ENCODE results near the gene ADAM22. TPM values are rescaled to one million over a fixed set of nuclear protein-coding genes. Genes with fewer than 3 reads are reported as not detected.

ADAM22 gene
- total and polyA plus RNA-seq, 3 donors from 2014 or later: 2.9 to 4.4 (median 4.4) TPM

- H3K27ac ChIP-seq: no peak overlapping the region
- no peaks in the 10 kb centered on the region for H3K36me3 ChIP-seq (ENCODE audit: low read depth, missing control alignments)
- H3K27me3 ChIP-seq: no peaks in the 10 kb centered on the region
- intact Hi-C loops (cut with DNase I; ENCODE audit: low total_unique reads): no loop called here
- no peaks in the 10 kb centered on the region for H3K4me1 ChIP-seq
- DNase-seq: no peak
- no peaks in the 10 kb centered on the region for H3K9me3 ChIP-seq
- H3K4me3 ChIP-seq: no peak overlapping the region
- 94 to 96% methylated on average over 3 of the region's 3 CpGs for WGBS, 2 donors
- no peak for TF ChIP-seq POLR2A (IDR thresholded peaks at IDR 0.05)
- TF ChIP-seq, protein P1, sequence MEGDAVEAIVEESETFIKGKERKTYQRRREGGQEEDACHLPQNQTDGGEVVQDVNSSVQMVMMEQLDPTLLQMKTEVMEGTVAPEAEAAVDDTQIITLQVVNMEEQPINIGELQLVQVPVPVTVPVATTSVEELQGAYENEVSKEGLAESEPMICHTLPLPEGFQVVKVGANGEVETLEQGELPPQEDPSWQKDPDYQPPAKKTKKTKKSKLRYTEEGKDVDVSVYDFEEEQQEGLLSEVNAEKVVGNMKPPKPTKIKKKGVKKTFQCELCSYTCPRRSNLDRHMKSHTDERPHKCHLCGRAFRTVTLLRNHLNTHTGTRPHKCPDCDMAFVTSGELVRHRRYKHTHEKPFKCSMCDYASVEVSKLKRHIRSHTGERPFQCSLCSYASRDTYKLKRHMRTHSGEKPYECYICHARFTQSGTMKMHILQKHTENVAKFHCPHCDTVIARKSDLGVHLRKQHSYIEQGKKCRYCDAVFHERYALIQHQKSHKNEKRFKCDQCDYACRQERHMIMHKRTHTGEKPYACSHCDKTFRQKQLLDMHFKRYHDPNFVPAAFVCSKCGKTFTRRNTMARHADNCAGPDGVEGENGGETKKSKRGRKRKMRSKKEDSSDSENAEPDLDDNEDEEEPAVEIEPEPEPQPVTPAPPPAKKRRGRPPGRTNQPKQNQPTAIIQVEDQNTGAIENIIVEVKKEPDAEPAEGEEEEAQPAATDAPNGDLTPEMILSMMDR (IDR thresholded peaks at IDR 0.05): no peak
Observed at GRCh38 chr7:88091988-88092675, 158.1 kb downstream of the ADAM22 start.

DNA sequence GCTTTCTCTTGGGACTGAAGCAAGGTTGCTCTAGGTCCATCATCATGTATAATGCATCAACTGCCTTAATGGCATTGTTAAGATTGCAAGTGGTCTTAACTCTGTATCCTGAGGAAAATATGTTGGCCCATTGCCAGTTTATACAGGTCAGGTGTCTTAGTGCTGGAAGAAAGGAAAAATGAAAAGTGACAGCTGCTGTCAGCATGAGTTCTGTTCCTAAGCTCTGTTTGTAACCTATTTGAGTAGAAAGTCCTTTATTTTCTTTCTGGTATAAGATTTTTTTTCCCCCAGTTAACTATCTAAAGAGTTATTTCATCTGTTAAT is 158.6 kb downstream of the ADAM22 start:
- no peaks in the 10 kb centered on the region for H3K27me3 ChIP-seq
- H3K27ac ChIP-seq: no peak overlapping the region
- no peaks in the 10 kb centered on the region for H3K36me3 ChIP-seq (ENCODE audit: low read depth, missing control alignments)
- TF ChIP-seq, protein P1 (IDR thresholded peaks at IDR 0.05): no peak
- TF ChIP-seq POLR2A (IDR thresholded peaks at IDR 0.05): no peak
- intact Hi-C loops (cut with DNase I; ENCODE audit: low total_unique reads): no loop called here
- no peaks in the 10 kb centered on the region for H3K4me1 ChIP-seq
- no peak overlapping the region for H3K4me3 ChIP-seq
- DNase-seq: no peak
- no peaks in the 10 kb centered on the region for H3K9me3 ChIP-seq

GRCh38 chr7:88101769-88102168 is 167.7 kb downstream of the ADAM22 start:
- TF ChIP-seq, protein P1 (IDR thresholded peaks at IDR 0.05): no peak
- no peak for TF ChIP-seq POLR2A (IDR thresholded peaks at IDR 0.05)
- intact Hi-C loops (cut with DNase I; ENCODE audit: low total_unique reads): no loop called here
- H3K36me3 ChIP-seq (ENCODE audit: low read depth, missing control alignments): no peaks in the 10 kb centered on the region
- H3K9me3 ChIP-seq: no peaks in the 10 kb centered on the region
- no peak overlapping the region for H3K27ac ChIP-seq
- WGBS, 2 donors: 85 to 100% methylated on average over 1 of the region's 1 CpG
- H3K4me3 ChIP-seq: no peak overlapping the region
- H3K27me3 ChIP-seq: no peaks in the 10 kb centered on the region
- no peak for DNase-seq
- H3K4me1 ChIP-seq: no peaks in the 10 kb centered on the region

DNA sequence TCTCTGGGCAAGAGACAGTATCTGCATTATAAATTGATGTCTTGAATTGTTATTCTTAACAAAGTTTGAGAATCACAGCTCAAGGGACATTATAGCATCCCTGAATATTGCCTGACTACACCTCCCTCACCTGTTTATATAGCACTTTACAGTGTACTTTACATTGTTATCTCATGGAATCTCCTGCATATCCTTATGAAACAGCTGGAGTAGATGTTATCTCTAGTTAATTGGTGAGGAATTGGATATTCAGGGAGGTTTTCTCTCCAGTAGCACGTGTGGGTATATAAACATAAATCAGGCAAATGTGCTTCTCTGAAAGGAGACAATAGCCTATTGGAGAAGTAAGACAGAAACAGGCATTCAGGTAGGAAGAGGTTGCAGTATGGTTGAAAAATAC is 168.6 kb downstream of the ADAM22 start:
- Histone ChIP-seq H3K36me3 (ENCODE audit: low read depth, missing control alignments) (no peaks in the 10 kb centered on the region), H3K27ac (no peak overlapping the region), H3K9me3 (no peaks in the 10 kb centered on the region), H3K27me3 (no peaks in the 10 kb centered on the region), H3K4me1 (no peaks in the 10 kb centered on the region), H3K4me3 (no peak overlapping the region)
- intact Hi-C loops (cut with DNase I; ENCODE audit: low total_unique reads): no loop called here
- DNase-seq: no peak
- TF ChIP-seq, protein P1 (IDR thresholded peaks at IDR 0.05): no peak
- TF ChIP-seq POLR2A (IDR thresholded peaks at IDR 0.05): no peak
- WGBS, 2 donors: 40 to 45% methylated on average over 1 of the region's 1 CpG

GRCh38 chr7:88104732-88105131 is 170.7 kb downstream of the ADAM22 start:
- Histone ChIP-seq H3K27ac (no peak overlapping the region), H3K9me3 (no peaks in the 10 kb centered on the region), H3K4me1 (no peaks in the 10 kb centered on the region), H3K36me3 (ENCODE audit: low read depth, missing control alignments) (no peaks in the 10 kb centered on the region), H3K4me3 (no peak overlapping the region), H3K27me3 (no peaks in the 10 kb centered on the region)
- 75 to 80% methylated on average over 2 of the region's 2 CpGs for whole genome bisulfite sequencing, 2 donors
- intact Hi-C loops (cut with DNase I; ENCODE audit: low total_unique reads): no loop called here
- no peak for DNase-seq
- TF ChIP-seq, protein P1 (IDR thresholded peaks at IDR 0.05): no peak
- TF ChIP-seq POLR2A (IDR thresholded peaks at IDR 0.05): no peak
